BE2C (cell line): ENCODE results near the gene SHF. TPM values are rescaled to one million over a fixed set of nuclear protein-coding genes. Genes with fewer than 3 reads are reported as not detected.
A peak's percentile ranks its signal among the peaks of the same experiment; 100 is the strongest.
"Not testable (repeated sequence)": the region's sequence is repeated elsewhere in the genome, so short reads cannot be mapped to it uniquely, and the experiment has no call there.

ENCODE experiments used
- DNase-seq: peaks from one replicate; pipeline ENCODE4 v3.0.0-alpha.2; 2020
- H3K27me3 ChIP-seq: fragments of 250-450 bp; sonication (Bioruptor Pico); 2 replicates; pipeline ENCODE4 v1.5.1; 2020; ENCODE audit warnings: mild to moderate bottlenecking
- H3K36me3 ChIP-seq: fragments of 250-450 bp; sonication (Bioruptor Pico); 2 replicates; pipeline ENCODE4 v1.5.1; 2020; ENCODE audit warnings: mild to moderate bottlenecking
- H3K4me1 ChIP-seq: fragments of 250-450 bp; sonication (Bioruptor Pico); 2 replicates; pipeline ENCODE4 v1.5.1; 2020
- H3K4me3 ChIP-seq: 2 replicates; pipeline ENCODE4 v1.5.1; 2011; ENCODE audit warnings: low read depth, low read length
- H3K9me3 ChIP-seq: fragments of 250-450 bp; sonication (Bioruptor Pico); 2 replicates; pipeline ENCODE4 v1.5.1; 2020
- CTCF ChIP-seq: IDR thresholded peaks from 2 replicates; pipeline ENCODE4 v1.5.1; 2012; ENCODE audit warnings: mild to moderate bottlenecking, low read depth, low read length
- polyA plus RNA-seq: library from polyadenylated mRNA; unstranded; fragments of >200 nt; gene quantifications from one replicate; pipeline ENCODE4 v1.2.1, GENCODE V29; 2012; ENCODE audit warnings: low read depth, missing spikeins; ENCODE audit not compliant: insufficient read length, insufficient read depth

Gene SHF
- polyA plus RNA-seq = 106 TPM

GRCh38 chr15:45187894-45188830 is at the start of gene SHF:
Gene SHF, minus strand, starts transcription at chr15:45187966. Its CDS starts 15 bp downstream, at chr15:45187951.
- peaks cover 23% of the 10 kb centered on the region for H3K4me1 ChIP-seq
- H3K4me3 ChIP-seq = peak within 1 kb of the TSS; percentile 99
- H3K9me3 ChIP-seq = no peaks in the 10 kb centered on the region
- peak; percentile 91 for DNase-seq
- peaks cover 17% of the 10 kb centered on the region for H3K36me3 ChIP-seq
- TF ChIP-seq CTCF = no peak
- no peaks in the 10 kb centered on the region for H3K27me3 ChIP-seq

- H3K4me3 ChIP-seq, H3K4me1 ChIP-seq, H3K9me3 ChIP-seq, DNase-seq, H3K36me3 ChIP-seq, H3K27me3 ChIP-seq: not testable (repeated sequence)
Observed at GRCh38 chr15:45236806-45237205, 49.0 kb upstream of the SHF start.

- Histone ChIP-seq H3K4me1 (no peaks in the 10 kb centered on the region), H3K9me3 (0 out of 2 replicates have a peak, but pooled peaks cover 4% of the 10 kb centered on the region), H3K4me3 (no peak overlapping the region), H3K36me3 (no peaks in the 10 kb centered on the region), H3K27me3 (0 out of 2 replicates have a peak, but pooled peaks cover 4% of the 10 kb centered on the region)
- no peak for TF ChIP-seq CTCF
- no peak for DNase-seq
Observed at GRCh38 chr15:45234562-45235235, 46.9 kb upstream of the SHF start.

GRCh38 chr15:45231864-45232562 is 44.2 kb upstream of the SHF start:
- H3K27me3 ChIP-seq = peaks cover 6% of the 10 kb centered on the region; the same call in 1 of the 2 replicates
- 0 out of 2 replicates have a peak, but pooled peaks cover 4% of the 10 kb centered on the region for H3K9me3 ChIP-seq
- no peaks in the 10 kb centered on the region for H3K36me3 ChIP-seq
- TF ChIP-seq CTCF = no peak
- no peak overlapping the region for H3K4me3 ChIP-seq
- H3K4me1 ChIP-seq = no peaks in the 10 kb centered on the region
- DNase-seq = peak; percentile 32

- no peak for TF ChIP-seq CTCF
- Histone ChIP-seq H3K36me3 (no peaks in the 10 kb centered on the region), H3K4me3 (no peak overlapping the region), H3K27me3 (peaks cover 6% of the 10 kb centered on the region; the same call in 1 of the 2 replicates), H3K4me1 (no peaks in the 10 kb centered on the region), H3K9me3 (0 out of 2 replicates have a peak, but pooled peaks cover 4% of the 10 kb centered on the region)
- no peak for DNase-seq
Observed at GRCh38 chr15:45231132-45231531, 43.4 kb upstream of the SHF start.

- 0 out of 2 replicates have a peak, but pooled peaks cover 4% of the 10 kb centered on the region for H3K9me3 ChIP-seq
- no peak for TF ChIP-seq CTCF
- no peak for DNase-seq
- no peaks in the 10 kb centered on the region for H3K36me3 ChIP-seq
- H3K4me1 ChIP-seq = no peaks in the 10 kb centered on the region
- H3K27me3 ChIP-seq = peaks cover 6% of the 10 kb centered on the region; the same call in 1 of the 2 replicates
- no peak overlapping the region for H3K4me3 ChIP-seq
Observed at GRCh38 chr15:45230245-45230965, 42.6 kb upstream of the SHF start.
